ENCODE measurements around the gene FOXL2NB. TPM values are rescaled to one million over a fixed set of nuclear protein-coding genes. Genes with fewer than 3 reads are reported as not detected.

The FOXL2NB gene
- total and polyA plus RNA-seq, 2 of the 13 experiments (the other 11 are each of a cell fraction or from before 2014, with no cell fraction given): not detected

DNA sequence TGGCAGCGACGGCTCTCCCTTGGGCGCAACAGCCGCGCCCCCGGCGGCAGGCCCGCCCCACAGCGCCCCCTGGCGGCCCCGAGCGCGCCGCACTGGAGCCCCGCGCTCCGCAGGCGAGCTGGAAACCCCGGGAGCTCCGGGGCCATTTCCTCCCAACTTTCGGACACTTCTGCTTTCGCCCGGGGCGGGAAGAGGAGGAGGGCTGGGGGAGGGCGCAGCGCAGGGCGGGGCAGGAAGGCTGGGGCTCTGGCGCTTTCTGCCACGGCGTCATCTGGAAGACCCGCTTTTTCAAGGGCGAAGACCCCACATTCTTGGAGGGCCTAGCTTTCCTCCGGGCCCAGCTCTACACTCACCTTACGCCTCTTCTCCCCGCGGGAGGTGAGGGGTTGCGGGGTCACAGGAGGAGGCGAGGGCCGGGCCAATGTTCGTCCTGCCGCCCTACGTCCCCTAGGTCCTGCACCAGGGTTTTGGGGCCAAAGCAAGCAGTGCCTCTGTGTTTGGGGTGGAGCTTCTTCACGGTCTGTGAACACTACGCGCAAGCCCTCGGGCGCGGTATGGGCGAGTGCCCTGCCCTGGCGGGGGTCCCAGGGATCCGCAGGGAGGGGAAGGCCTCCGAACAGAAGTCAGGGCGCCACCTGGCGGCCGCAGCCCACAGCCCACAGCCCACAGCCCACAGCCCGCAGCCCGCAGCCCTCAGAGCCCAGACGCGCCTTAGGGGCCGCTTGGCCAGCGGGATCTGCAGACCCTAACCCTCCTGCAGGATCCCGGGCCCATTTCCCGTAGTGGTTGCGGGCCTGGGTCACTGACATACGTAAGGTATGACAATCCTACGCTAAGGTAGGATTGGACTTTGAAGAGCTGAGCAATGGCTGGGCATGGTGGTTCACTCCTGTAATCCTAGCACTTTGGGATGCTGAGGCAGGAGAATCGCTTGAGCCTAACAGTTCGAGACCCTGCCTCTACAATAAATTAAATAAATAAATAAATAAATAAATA is 31.2 kb upstream of the FOXL2NB start (continued):
- TF ChIP-seq, protein P1, sequence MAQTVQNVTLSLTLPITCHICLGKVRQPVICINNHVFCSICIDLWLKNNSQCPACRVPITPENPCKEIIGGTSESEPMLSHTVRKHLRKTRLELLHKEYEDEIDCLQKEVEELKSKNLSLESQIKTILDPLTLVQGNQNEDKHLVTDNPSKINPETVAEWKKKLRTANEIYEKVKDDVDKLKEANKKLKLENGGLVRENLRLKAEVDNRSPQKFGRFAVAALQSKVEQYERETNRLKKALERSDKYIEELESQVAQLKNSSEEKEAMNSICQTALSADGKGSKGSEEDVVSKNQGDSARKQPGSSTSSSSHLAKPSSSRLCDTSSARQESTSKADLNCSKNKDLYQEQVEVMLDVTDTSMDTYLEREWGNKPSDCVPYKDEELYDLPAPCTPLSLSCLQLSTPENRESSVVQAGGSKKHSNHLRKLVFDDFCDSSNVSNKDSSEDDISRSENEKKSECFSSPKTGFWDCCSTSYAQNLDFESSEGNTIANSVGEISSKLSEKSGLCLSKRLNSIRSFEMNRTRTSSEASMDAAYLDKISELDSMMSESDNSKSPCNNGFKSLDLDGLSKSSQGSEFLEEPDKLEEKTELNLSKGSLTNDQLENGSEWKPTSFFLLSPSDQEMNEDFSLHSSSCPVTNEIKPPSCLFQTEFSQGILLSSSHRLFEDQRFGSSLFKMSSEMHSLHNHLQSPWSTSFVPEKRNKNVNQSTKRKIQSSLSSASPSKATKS (CRISPR knock-in tag; IDR thresholded peaks at IDR 0.05): no peak
- TF ChIP-seq ZNF256 (CRISPR knock-in tag; conservative IDR thresholded peaks at IDR 0.05): no peak
- TF ChIP-seq ZMYM3 (CRISPR knock-in tag; IDR thresholded peaks at IDR 0.05): peak; percentile 43
- TF ChIP-seq KLF15 (CRISPR knock-in tag; IDR thresholded peaks at IDR 0.05; ENCODE audit: borderline replicate concordance): no peak
- peak; percentile 35; the same call in 1 of the 2 replicates for TF ChIP-seq ZNF609 (CRISPR knock-in tag; IDR thresholded peaks at IDR 0.05; ENCODE audit: borderline replicate concordance)
- TF ChIP-seq HCFC1 (IDR thresholded peaks at IDR 0.05; ENCODE audit: low read depth, low read length): no peak
- TF ChIP-seq, protein P2, sequence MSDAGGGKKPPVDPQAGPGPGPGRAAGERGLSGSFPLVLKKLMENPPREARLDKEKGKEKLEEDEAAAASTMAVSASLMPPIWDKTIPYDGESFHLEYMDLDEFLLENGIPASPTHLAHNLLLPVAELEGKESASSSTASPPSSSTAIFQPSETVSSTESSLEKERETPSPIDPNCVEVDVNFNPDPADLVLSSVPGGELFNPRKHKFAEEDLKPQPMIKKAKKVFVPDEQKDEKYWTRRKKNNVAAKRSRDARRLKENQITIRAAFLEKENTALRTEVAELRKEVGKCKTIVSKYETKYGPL (CRISPR knock-in tag; IDR thresholded peaks at IDR 0.05): no peak
- TF ChIP-seq ZSCAN20 (CRISPR knock-in tag; IDR thresholded peaks at IDR 0.05; ENCODE audit: borderline replicate concordance): no peak
- TF ChIP-seq, protein P3, sequence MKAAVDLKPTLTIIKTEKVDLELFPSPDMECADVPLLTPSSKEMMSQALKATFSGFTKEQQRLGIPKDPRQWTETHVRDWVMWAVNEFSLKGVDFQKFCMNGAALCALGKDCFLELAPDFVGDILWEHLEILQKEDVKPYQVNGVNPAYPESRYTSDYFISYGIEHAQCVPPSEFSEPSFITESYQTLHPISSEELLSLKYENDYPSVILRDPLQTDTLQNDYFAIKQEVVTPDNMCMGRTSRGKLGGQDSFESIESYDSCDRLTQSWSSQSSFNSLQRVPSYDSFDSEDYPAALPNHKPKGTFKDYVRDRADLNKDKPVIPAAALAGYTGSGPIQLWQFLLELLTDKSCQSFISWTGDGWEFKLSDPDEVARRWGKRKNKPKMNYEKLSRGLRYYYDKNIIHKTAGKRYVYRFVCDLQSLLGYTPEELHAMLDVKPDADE (CRISPR knock-in tag; IDR thresholded peaks at IDR 0.05): no peak
- TF ChIP-seq HMGA1 (CRISPR knock-in tag; conservative IDR thresholded peaks at IDR 0.05): no peak
- TF ChIP-seq, protein P4, sequence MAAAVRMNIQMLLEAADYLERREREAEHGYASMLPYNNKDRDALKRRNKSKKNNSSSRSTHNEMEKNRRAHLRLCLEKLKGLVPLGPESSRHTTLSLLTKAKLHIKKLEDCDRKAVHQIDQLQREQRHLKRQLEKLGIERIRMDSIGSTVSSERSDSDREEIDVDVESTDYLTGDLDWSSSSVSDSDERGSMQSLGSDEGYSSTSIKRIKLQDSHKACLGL (CRISPR knock-in tag; IDR thresholded peaks at IDR 0.05): peak; percentile 16; the same call in 1 of the 2 replicates
- TF ChIP-seq SNAPC2 (CRISPR knock-in tag; IDR thresholded peaks at IDR 0.05): 0 out of 2 replicates have a peak, but pooled peaks have one; percentile 70
- no peak for TF ChIP-seq ZNF552 (CRISPR knock-in tag; IDR thresholded peaks at IDR 0.05; ENCODE audit: borderline replicate concordance)
- TF ChIP-seq ZNF282 (IDR thresholded peaks at IDR 0.05; ENCODE audit: partially characterized antibody): no peak
- no peak for TF ChIP-seq TIGD3 (CRISPR knock-in tag; IDR thresholded peaks at IDR 0.05; ENCODE audit: borderline replicate concordance)

Data from HepG2 (cell line).